Measurements from ENCODE around the gene RPS21. TPM values are rescaled to one million over a fixed set of nuclear protein-coding genes. Genes with fewer than 3 reads are reported as not detected.

The RPS21 gene
- total and polyA plus RNA-seq, 2 of the 13 experiments (the other 11 are each of a cell fraction or from before 2014, with no cell fraction given): 2,647 to 11,063 TPM

- TF ChIP-seq PRDM10 (CRISPR knock-in tag; IDR thresholded peaks at IDR 0.05; ENCODE audit: low read depth): peak; percentile 30; the same call in 1 of the 2 replicates
- TF ChIP-seq RCOR2 (CRISPR knock-in tag; IDR thresholded peaks at IDR 0.05): no peak
- TF ChIP-seq RFX5 (IDR thresholded peaks at IDR 0.05; ENCODE audit: low read depth, low read length): no peak
- TF ChIP-seq EED (CRISPR knock-in tag; IDR thresholded peaks at IDR 0.05): peak; percentile 55; the same call in 1 of the 2 replicates
- 0 out of 2 replicates have a peak, but pooled peaks have one; percentile 20 for TF ChIP-seq ZNF776 (CRISPR knock-in tag; IDR thresholded peaks at IDR 0.05)
- TF ChIP-seq TEAD3 (CRISPR knock-in tag; optimal IDR thresholded peaks at IDR 0.05; ENCODE audit: borderline replicate concordance): peak; percentile 23
- TF ChIP-seq ZSCAN5A (CRISPR knock-in tag; IDR thresholded peaks at IDR 0.05; ENCODE audit: borderline replicate concordance): no peak
- no peak for TF ChIP-seq ZNF512B (CRISPR knock-in tag; IDR thresholded peaks at IDR 0.05; ENCODE audit: borderline replicate concordance)
- no peak for TF ChIP-seq NFIC (IDR thresholded peaks at IDR 0.05; ENCODE audit: low read length)
- peak; percentile 71; the same call in 1 of the 2 replicates for TF ChIP-seq NRL (CRISPR knock-in tag; IDR thresholded peaks at IDR 0.05; ENCODE audit: borderline replicate concordance)
- no peak for TF ChIP-seq SAP130 (CRISPR knock-in tag; IDR thresholded peaks at IDR 0.05; ENCODE audit: low read depth)
- no peak for TF ChIP-seq ZNF12 (CRISPR knock-in tag; IDR thresholded peaks at IDR 0.05)
- 0 out of 2 replicates have a peak, but pooled peaks have one; percentile 5 for TF ChIP-seq STAT5B (CRISPR knock-in tag; IDR thresholded peaks at IDR 0.05)
- no peak for TF ChIP-seq ZMAT3 (CRISPR knock-in tag; conservative IDR thresholded peaks at IDR 0.05)
- TF ChIP-seq CSRNP2 (CRISPR knock-in tag; conservative IDR thresholded peaks at IDR 0.05; ENCODE audit: low read depth): no peak
- no peak for TF ChIP-seq FOXK1 (CRISPR knock-in tag; IDR thresholded peaks at IDR 0.05; ENCODE audit: borderline replicate concordance, low read depth)
- no peak for TF ChIP-seq ATM (IDR thresholded peaks at IDR 0.05; ENCODE audit: borderline replicate concordance)
- TF ChIP-seq ELF3 (CRISPR knock-in tag; IDR thresholded peaks at IDR 0.05): peak; percentile 20; the same call in 1 of the 2 replicates
- TF ChIP-seq ZMAT5 (CRISPR knock-in tag; IDR thresholded peaks at IDR 0.05; ENCODE audit: borderline replicate concordance, low read depth): no peak
- no peak for TF ChIP-seq WIZ (CRISPR knock-in tag; IDR thresholded peaks at IDR 0.05)
Measured at GRCh38 chr20:62409931-62410745, 23.2 kb downstream of the RPS21 start (continued).

Measured in HepG2 (cell line).